T-helper 2 cell treated with Interferon-gamma antibody and Interleukin-4, amounts not matched to agents 5 μg/mL and 100 μg/mL, for 36 hours (primary cell): Measurements from ENCODE around the gene IGF2BP1.

ENCODE experiments used
- DNase-seq: peaks from one replicate; pipeline ENCODE4 v3.0.0; 2021; ENCODE audit warnings: low spot score
- H3K27ac Mint-ChIP-seq: one replicate; pipeline ENCODE4 v1.8.0; 2021; ENCODE audit warnings: mild to moderate bottlenecking, mixed read lengths
- H3K27me3 Mint-ChIP-seq: one replicate; pipeline ENCODE4 v1.8.0; 2021; ENCODE audit warnings: low read depth, mixed read lengths
- H3K36me3 Mint-ChIP-seq: one replicate; pipeline ENCODE4 v1.8.0; 2021; ENCODE audit warnings: low read depth, mixed read lengths
- H3K4me1 Mint-ChIP-seq: one replicate; pipeline ENCODE4 v1.8.0; 2021; ENCODE audit warnings: low read depth, mixed read lengths
- H3K4me3 Mint-ChIP-seq: one replicate; pipeline ENCODE4 v1.8.0; 2022; ENCODE audit warnings: mild to moderate bottlenecking, moderate library complexity, mixed read lengths
- H3K9me3 Mint-ChIP-seq: one replicate; pipeline ENCODE4 v1.8.0; 2021; ENCODE audit warnings: mixed read lengths

IGF2BP1 gene

DNA sequence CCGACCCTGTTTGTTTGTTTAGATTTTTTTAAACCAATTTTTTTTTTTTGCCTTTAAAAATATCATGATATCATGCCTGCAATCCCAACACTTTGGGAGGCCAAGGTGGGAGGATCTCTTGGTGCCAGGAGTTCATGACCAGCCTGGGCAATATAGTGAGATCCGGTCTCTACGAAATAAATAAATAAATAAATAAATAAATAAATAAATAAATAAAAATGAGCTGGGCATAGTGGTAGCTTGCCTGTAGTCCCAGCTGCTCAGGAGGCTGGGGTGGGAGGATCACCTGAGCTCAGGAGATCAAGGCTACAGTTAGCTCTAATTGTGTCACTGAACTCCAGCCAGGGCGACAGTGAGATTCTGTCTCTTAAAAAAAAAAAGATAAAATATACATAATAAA lies 8.1 kb upstream of the IGF2BP1 start:
- DNase-seq, result no peak
- Mint-ChIP-seq H3K36me3 (no peaks in the 10 kb centered on the region), H3K27ac (no peak overlapping the region), H3K9me3 (no peaks in the 10 kb centered on the region), H3K4me1 (no peaks in the 10 kb centered on the region), H3K27me3 (peaks cover 47% of the 10 kb centered on the region), H3K4me3 (no peak overlapping the region)

DNA sequence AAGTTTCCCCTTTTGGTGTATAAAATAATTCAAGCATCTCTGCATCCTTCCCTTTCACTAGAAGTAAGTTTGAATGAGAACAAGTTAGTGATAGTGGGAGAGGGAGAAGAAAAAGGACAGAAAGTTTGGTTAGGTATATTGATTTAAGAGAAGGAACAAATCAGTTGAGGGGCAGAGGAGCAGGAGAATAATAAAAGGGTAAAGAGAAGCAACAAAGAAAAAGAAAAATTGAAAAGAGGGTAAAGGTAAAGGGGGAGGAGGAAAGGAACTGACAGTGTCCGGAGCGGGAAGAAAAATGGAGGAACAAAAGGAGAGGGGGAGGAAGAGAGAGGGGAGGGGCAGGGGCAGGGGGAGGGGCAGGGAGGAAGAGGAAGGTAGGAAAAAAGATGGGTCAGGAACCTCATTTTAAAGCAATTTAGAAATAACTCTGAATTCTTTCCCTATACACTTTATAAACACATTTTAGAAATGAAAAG lies 6.3 kb upstream of the IGF2BP1 start:
- peaks cover 7% of the 10 kb centered on the region for H3K4me1 Mint-ChIP-seq
- H3K36me3 Mint-ChIP-seq, result no peaks in the 10 kb centered on the region
- H3K27ac Mint-ChIP-seq, result no peak overlapping the region
- no peak for DNase-seq
- peaks cover 52% of the 10 kb centered on the region for H3K27me3 Mint-ChIP-seq
- no peaks in the 10 kb centered on the region for H3K9me3 Mint-ChIP-seq
- H3K4me3 Mint-ChIP-seq, result no peak overlapping the region

DNA sequence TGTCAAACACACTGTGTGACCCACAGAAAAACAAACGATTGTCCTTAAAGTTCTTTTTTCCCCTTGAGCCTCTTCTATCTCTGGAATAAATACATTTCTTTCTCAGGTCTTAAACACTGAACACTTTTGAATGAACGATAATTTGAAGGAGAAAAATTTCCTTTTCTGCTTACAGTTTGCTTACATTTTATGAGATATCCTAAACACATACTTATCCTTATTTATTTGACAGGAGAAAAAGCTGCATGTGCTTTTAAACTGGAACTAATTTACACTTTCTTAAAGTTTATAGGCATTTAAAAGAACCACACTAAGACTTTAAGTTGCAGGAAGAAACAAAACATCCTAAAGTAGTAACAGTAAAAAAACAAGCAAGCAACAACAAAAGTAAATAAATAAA lies 4.7 kb upstream of the IGF2BP1 start:
- Mint-ChIP-seq H3K4me3 (no peak overlapping the region), H3K27me3 (peaks cover 58% of the 10 kb centered on the region), H3K4me1 (peaks cover 12% of the 10 kb centered on the region), H3K27ac (no peak overlapping the region), H3K36me3 (no peaks in the 10 kb centered on the region), H3K9me3 (no peaks in the 10 kb centered on the region)
- no peak for DNase-seq

DNA sequence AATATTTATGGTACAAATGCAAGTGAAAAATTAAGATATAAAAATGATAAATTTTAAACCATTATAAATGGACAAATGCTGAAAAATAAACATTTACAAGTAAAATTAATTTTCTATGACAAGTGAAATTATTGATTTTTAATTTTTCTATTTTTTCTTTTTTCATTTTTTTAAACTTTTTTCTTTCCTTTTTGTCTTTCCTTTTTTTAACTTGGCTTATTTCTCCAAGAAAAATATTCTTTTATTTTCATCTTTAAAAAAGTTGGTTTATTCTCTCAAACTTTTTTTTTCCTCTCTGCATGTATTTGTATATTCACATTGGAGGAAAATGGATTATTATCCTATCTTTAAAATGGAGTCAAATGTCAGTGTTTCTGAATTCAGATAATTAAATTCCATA lies 3.9 kb upstream of the IGF2BP1 start:
- Mint-ChIP-seq H3K27me3 (peaks cover 64% of the 10 kb centered on the region), H3K36me3 (no peaks in the 10 kb centered on the region), H3K4me3 (no peak overlapping the region), H3K9me3 (no peaks in the 10 kb centered on the region), H3K4me1 (peaks cover 14% of the 10 kb centered on the region), H3K27ac (no peak overlapping the region)
- no peak for DNase-seq

DNA sequence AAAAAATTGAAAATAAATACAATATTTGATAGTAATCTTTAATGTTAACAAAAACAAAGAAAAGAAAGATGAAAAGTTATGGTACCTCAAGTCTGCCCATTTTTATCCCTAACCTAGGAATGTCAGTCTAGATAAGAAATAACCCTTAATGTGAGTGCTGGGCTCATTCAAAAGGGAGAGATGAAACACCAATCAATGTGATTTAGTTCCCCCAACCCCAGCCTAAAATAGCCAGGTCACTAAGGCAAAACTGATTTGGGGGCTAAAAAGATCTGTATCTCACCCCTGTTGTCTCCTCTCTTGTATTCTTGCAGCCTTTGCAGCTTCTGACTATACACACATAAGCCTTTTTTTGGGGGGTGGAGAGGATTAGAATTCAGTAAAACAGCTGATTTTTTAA lies 3.2 kb upstream of the IGF2BP1 start:
- H3K4me3 Mint-ChIP-seq, result no peak overlapping the region
- H3K36me3 Mint-ChIP-seq, result no peaks in the 10 kb centered on the region
- H3K4me1 Mint-ChIP-seq, result peaks cover 14% of the 10 kb centered on the region
- no peak for DNase-seq
- H3K27me3 Mint-ChIP-seq, result peaks cover 69% of the 10 kb centered on the region
- no peaks in the 10 kb centered on the region for H3K9me3 Mint-ChIP-seq
- H3K27ac Mint-ChIP-seq, result no peak overlapping the region

DNA sequence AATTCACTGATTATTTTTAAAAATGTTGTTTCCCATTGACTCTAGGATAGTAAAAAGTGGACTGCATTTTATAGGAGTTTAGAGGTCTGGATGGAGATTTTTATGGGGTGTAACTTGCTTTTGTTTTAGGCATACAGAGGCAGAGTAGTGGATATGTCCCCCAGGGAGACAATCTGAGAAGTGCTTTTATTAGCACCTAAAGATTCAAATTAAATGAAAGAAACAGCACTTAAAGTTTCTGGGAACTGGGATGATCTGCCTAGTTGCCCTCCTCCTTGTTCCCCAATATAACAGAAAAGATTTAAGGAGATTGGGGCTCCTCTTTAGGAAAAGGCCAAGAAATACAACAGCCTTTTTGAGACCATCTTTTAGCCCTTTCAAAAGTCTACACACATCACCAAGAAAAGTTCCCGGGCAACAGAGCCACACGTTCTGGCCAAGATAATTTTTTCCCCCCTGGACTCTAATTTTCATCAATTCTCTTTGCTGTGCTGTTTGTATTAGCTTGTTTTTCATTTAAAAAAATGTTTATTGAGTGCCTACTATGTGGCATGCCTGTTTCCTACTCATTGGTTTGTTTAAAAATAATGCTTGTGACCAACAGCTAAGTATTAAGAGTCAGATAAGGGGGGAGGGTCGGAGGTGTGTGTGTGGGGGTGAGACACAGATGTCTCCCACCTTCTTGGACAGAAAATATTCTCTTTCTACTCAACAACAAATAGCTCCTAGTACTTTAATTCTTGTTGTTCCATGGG lies 2.5 kb upstream of the IGF2BP1 start:
- no peak for DNase-seq
- Mint-ChIP-seq H3K27me3 (peaks cover 77% of the 10 kb centered on the region), H3K27ac (no peak overlapping the region), H3K4me1 (peaks cover 14% of the 10 kb centered on the region), H3K36me3 (no peaks in the 10 kb centered on the region), H3K9me3 (no peaks in the 10 kb centered on the region), H3K4me3 (peak overlapping the region; percentile 15)

DNA sequence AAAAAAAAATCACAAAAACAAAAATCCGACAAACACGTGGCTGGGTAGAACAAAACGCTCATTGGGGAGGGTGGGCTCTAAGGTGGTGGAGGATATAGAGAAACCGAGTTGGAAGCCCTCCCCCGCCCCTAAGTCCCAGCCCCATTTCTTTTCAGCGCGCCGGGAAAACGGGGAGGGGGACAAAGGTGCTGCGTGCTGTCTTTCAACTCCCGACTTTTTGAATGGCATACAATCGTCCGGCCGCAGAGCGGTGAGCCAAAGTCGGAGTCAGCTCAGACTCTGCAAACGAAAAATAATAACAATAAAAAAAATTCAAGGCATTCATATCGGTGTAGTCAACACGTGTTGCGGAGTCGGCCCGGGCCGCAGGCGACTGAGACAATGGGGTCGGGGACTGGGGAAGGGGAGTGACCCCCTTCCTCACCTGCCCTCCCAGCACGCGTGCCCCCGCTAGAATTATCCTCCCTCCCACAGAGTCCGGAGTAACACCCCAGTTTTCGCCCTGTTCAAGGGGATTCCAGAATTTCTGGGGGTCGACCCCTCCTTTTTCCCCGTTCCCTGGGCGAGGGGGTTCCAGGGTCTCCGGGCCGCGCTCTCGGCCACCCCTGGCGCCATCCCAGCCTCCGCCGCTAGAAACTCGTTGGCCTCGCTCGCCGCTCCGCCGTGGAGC lies 1.7 kb upstream of the IGF2BP1 start:
- Mint-ChIP-seq H3K9me3 (no peaks in the 10 kb centered on the region), H3K36me3 (no peaks in the 10 kb centered on the region), H3K4me3 (peak overlapping the region; percentile 15), H3K4me1 (peaks cover 14% of the 10 kb centered on the region), H3K27me3 (peaks cover 79% of the 10 kb centered on the region), H3K27ac (no peak overlapping the region)
- no peak for DNase-seq

DNA sequence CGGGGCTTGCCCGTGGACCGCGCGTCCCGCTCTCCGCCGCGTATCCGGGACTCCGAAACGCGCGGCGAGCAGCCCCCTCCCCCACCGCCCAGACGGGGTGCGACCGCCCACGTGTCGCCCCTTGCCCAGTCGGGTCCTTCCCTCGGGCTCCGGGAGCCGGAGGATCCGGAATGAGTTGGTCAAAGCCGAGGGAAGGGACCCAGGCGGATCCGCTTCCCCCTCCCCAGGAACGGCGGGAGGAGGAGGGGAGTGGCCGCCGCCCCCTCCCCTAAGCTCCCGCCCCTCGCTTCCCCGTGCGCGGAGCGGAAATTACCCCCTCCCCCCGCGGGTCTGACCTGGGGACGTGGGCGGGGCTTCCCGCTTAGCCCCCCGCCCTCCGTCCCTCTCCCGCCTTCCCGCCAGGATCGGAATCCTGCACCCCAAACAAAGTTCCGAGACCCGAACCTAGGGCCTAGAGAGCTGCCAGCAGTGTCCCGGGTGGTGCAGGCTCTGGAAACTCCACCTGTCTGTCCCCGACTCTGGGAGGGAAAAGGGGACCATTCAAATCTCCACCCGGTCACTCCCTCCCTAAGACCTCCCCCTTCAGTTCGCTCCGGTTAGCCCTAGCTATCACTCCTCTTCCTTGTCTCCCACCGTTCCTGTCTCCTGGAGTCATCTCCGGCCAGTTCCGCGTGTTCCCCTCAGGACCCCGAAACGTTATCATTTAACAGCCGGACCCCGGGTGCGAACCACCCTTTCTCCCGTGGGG lies 1.0 kb upstream of the IGF2BP1 start:
- peaks cover 79% of the 10 kb centered on the region for H3K27me3 Mint-ChIP-seq
- DNase-seq, result no peak
- peak overlapping the region; percentile 68 for H3K27ac Mint-ChIP-seq
- peak overlapping the region; percentile 69 for H3K4me3 Mint-ChIP-seq
- peaks cover 14% of the 10 kb centered on the region for H3K4me1 Mint-ChIP-seq
- H3K36me3 Mint-ChIP-seq, result no peaks in the 10 kb centered on the region
- H3K9me3 Mint-ChIP-seq, result no peaks in the 10 kb centered on the region

DNA sequence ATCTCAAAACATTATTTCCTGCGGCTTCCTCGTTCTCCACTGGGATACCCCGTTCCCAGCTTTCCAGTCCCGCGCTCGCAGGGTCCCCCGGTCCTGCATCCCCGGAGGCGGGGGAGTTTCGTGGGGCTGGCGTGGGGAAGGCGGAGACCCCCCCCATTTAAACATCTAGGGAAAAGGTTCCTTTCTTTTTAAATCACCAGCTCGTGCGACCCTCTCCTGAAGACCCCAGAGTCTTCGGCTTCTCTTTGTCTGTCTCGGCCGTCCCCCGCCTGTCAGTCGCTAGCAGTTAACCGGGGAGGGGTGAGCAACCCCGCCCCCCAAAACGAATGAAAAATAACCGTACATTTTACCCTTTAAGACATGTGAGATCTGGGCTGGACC lies 473 bp upstream of the IGF2BP1 start:
- no peak for DNase-seq
- peak overlapping the region; percentile 69 for H3K4me3 Mint-ChIP-seq
- H3K36me3 Mint-ChIP-seq, result no peaks in the 10 kb centered on the region
- peak overlapping the region; percentile 68 for H3K27ac Mint-ChIP-seq
- peaks cover 14% of the 10 kb centered on the region for H3K4me1 Mint-ChIP-seq
- H3K27me3 Mint-ChIP-seq, result peaks cover 84% of the 10 kb centered on the region
- H3K9me3 Mint-ChIP-seq, result no peaks in the 10 kb centered on the region

DNA sequence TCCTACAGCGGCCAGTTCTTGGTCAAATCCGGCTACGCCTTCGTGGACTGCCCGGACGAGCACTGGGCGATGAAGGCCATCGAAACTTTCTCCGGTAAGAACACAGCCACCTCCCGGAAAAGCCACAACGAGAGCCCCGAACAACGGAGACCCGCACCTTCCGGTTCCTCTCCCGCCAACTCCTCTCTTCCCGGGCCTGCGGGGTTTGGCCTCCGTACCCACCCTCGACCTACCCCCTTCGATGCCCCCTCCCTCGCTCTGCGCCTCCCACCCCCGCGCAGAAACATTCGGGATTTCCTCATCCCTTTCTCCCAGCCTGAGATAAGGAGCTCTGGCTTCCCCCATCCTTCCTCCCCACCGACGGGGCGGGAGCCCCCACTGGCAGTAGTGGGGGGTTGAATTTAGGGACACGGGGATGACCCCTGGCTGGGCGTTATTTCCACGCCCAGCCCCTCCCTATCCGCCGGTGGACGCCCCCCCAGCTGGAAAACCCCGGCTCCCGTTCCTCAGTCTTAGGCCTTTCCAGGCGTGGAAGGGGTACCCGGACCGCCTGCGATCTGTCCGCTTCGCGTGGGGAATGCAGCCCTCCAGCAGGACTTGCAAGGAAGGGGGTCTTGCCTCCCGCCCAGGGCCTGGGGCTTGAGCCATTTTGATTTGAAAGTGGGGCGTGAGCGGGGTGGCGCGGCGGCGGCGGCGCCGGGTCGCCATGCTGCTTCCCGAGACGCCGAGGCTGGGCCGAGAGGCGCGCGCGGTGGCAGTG lies 822 bp downstream of the IGF2BP1 start:
- Mint-ChIP-seq H3K9me3 (no peaks in the 10 kb centered on the region), H3K27me3 (peaks cover 84% of the 10 kb centered on the region), H3K4me3 (peak overlapping the region; percentile 57), H3K27ac (no peak overlapping the region), H3K4me1 (peaks cover 14% of the 10 kb centered on the region), H3K36me3 (no peaks in the 10 kb centered on the region)
- DNase-seq, result no peak

DNA sequence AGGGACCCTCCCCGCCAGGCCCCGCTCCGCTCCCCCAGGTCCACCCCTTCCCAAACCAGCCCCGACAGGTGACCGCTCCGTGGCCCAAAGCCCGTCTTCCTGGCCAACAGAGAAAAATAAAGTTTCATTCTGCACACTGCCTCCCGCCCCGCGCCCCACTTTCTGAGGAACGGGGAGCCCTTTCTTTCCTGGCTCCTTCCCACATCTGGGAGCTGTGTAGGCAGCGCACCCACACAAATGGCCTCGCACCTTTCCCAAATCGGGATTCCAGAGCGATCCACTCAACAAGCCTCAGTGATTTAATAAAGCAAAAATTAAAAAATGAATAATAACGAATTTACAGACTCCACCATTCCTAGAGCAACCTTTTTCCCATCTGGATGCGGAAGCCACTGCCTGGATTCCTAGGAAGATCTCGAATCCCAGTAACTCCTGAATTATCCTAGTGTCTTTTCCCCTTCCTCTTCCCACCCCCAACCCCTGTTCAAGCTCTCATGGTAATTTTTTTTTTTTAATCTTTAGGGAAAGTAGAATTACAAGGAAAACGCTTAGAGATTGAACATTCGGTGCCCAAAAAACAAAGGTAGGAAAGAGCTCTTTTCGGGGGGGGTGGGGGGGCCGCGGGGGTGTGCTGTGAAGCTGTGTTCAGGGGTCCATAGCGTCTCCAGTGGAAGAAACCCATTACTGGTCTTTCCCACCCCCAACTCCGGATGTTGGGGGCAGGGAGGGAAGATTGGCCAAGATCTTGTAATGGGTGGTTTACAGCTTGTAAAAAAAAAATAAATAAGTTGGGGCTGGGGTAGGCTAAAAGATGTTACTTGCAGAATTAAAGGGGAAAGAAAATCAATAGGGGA lies 1.6 kb downstream of the IGF2BP1 start:
- Mint-ChIP-seq H3K36me3 (no peaks in the 10 kb centered on the region), H3K27ac (no peak overlapping the region), H3K9me3 (no peaks in the 10 kb centered on the region), H3K4me3 (peak overlapping the region; percentile 38), H3K4me1 (peaks cover 14% of the 10 kb centered on the region), H3K27me3 (peaks cover 87% of the 10 kb centered on the region)
- DNase-seq, result no peak

DNA sequence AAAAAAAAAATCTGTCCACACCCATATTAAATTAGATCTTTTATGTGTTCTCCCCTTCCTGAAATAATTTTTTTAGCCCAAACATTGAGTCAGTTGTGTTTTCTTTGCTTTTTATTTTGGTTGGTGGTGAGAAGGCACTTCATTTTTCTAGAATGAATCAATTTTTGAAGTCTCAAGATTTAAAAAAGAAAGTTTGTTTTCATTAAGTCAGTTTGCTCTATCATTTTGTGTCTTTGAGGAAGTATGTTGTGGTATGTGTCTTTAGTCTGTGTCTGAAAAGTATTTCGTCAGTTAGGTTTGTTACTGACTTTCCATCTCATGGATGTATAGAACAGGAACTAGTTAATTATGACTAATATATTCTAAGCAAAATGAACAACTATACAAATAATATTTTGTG lies 3.8 kb downstream of the IGF2BP1 start:
- DNase-seq, result no peak
- Mint-ChIP-seq H3K27ac (no peak overlapping the region), H3K27me3 (peaks cover 92% of the 10 kb centered on the region), H3K9me3 (no peaks in the 10 kb centered on the region), H3K4me3 (no peak overlapping the region), H3K36me3 (no peaks in the 10 kb centered on the region), H3K4me1 (peaks cover 7% of the 10 kb centered on the region)

DNA sequence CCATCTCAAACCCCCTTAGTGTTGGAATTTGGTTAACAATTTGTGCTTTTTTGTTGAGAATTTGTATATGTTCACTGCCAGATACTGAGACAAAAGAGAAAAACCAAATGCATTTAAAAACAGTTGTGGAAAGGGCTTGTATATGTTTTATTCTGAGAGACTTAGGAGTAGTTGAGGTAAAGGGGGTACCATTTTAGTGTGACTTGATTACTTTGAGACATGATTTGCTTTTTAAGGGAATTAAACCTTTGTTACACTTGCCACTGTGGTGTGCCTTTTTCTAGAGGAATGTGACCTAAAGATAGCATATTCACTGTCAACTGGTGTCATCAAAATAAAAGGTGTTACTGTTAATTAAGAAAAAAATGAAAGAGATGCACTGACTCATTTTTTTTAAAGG lies 4.5 kb downstream of the IGF2BP1 start:
- Mint-ChIP-seq H3K27ac (no peak overlapping the region), H3K4me1 (peaks cover 4% of the 10 kb centered on the region), H3K4me3 (no peak overlapping the region), H3K36me3 (no peaks in the 10 kb centered on the region), H3K9me3 (no peaks in the 10 kb centered on the region), H3K27me3 (peaks cover 94% of the 10 kb centered on the region)
- DNase-seq, result no peak
